Upper lobe of left lung (tissue), 6 donors: ENCODE data around the gene NUDT3. TPM values are rescaled to one million over a fixed set of nuclear protein-coding genes. Genes with fewer than 3 reads are reported as not detected.

ENCODE experiments used
- ATAC-seq, 2 donors: fragments of 200-7000 bp; cut with Tn5 transposase; one replicate each; pipeline ENCODE4 v1.9.1; 2022; ENCODE audit warnings: mild to moderate bottlenecking in 2 of 2, moderate library complexity in 2 of 2; ENCODE audit not compliant: low FRiP score in 2 of 2
- DNase-seq, 2 donors: peaks; one replicate each; pipeline ENCODE4 v3.0.0-alpha.2; 2019 to 2020
- H3K27ac ChIP-seq, 4 donors: fragments of 200-600 bp; sonication (generic); one replicate each; pipeline ENCODE4 v1.5.1; 2016 to 2019
- H3K27me3 ChIP-seq, 4 donors: fragments of 200-600 bp; sonication (generic); one replicate each; pipeline ENCODE4 v1.5.1; 2017 to 2019
- H3K36me3 ChIP-seq, 4 donors: fragments of 200-600 bp; sonication (generic); one replicate each; pipeline ENCODE4 v1.5.1; 2016 to 2019
- H3K4me1 ChIP-seq, 4 donors: fragments of 200-600 bp; sonication (generic); one replicate each; pipeline ENCODE4 v1.5.1; 2018 to 2019
- H3K4me3 ChIP-seq, 4 donors: fragments of 200-600 bp; sonication (generic); one replicate each; pipeline ENCODE4 v1.5.1; 2017 to 2019; ENCODE audit warnings: mild to moderate bottlenecking in 2 of 4, moderate library complexity in 1 of 4
- H3K9me3 ChIP-seq, 4 donors: fragments of 200-600 bp; sonication (generic); one replicate each; pipeline ENCODE4 v1.5.1; 2018 to 2019
- CTCF ChIP-seq, 6 experiments: fragments of 450-650 bp in 4 of 6; fragments of 200-600 bp in 2 of 6; sonication (generic) in 2 of 6; IDR thresholded peaks; one replicate each; pipeline ENCODE4 v1.5.1; 2016 to 2019; ENCODE audit warnings: antibody characterized with exemption in 6 of 6
- EP300 ChIP-seq, 4 donors: sonication (generic); formaldehyde crosslinking; IDR thresholded peaks; one replicate each; pipeline ENCODE4 v1.5.1; 2017; ENCODE audit warnings: antibody characterized with exemption in 4 of 4, control low read depth in 2 of 4
- POLR2A ChIP-seq, 4 donors: fragments of 450-650 bp; IDR thresholded peaks; one replicate each; pipeline ENCODE4 v1.5.1; 2016 to 2017; ENCODE audit warnings: antibody characterized with exemption in 4 of 4, mild to moderate bottlenecking in 2 of 4
- POLR2AphosphoS5 ChIP-seq, 2 donors: sonication (generic); formaldehyde crosslinking; IDR thresholded peaks; one replicate each; pipeline ENCODE4 v1.5.1; 2017; ENCODE audit warnings: antibody characterized with exemption in 2 of 2
- WGBS, 2 donors: methylation state at CpG; one replicate each; pipeline ENCODE4 v1.1.5; 2017 to 2018; 5-methylcytosine and 5-hydroxymethylcytosine counted together
- total RNA-seq, 6 donors: library from RNA; depleted of rRNA in 4 of 6; stranded (reverse); fragments of >200 nt in 4 of 6; gene quantifications; one replicate each; pipeline versions ENCODE4 v1.1.0 to v1.2.1, GENCODE V29; 2016 to 2021
- donor health status: DM: no; HTN: no; CAD: no; lungs with moderate emphysema.
- donor health status: DM: no; HTN: yes; CAD: no; lungs with severe emphysema.

Gene NUDT3
- total RNA-seq, 6 donors from 2014 or later = 15.1 to 32.7 (median 26.0) TPM

- TF ChIP-seq CTCF (IDR thresholded peaks at IDR 0.05) (no peak), POLR2AphosphoS5 (IDR thresholded peaks at IDR 0.05) (no peak), POLR2A (IDR thresholded peaks at IDR 0.05) (no peak), EP300 (IDR thresholded peaks at IDR 0.05) (no peak)
- Histone ChIP-seq H3K27me3 (no peaks in the 10 kb centered on the region), H3K36me3 (peaks cover 0 to 20% (median 5%) of the 10 kb centered on the region in 4 donors), H3K9me3 (no peaks in the 10 kb centered on the region), H3K27ac (no peak overlapping the region), H3K4me3 (no peak overlapping the region), H3K4me1 (peaks cover 28 to 44% (median 39%) of the 10 kb centered on the region in 4 donors)
- WGBS, 2 donors = 86 to 92% methylated on average over 22 of the region's 22 CpGs
- ATAC-seq (no peak), DNase-seq (peak in 1 of 2 donors; percentile 56)
Observed at GRCh38 chr6:34240329-34241248, 151.9 kb downstream of the NUDT3 start.

GRCh38 chr6:34239893-34240292, 152.6 kb downstream of the NUDT3 start:
- no peaks in the 10 kb centered on the region for H3K9me3 ChIP-seq
- H3K36me3 ChIP-seq = peaks cover 0 to 20% (median 5%) of the 10 kb centered on the region in 4 donors
- H3K4me1 ChIP-seq = peaks cover 31 to 49% (median 41%) of the 10 kb centered on the region in 4 donors
- no peak overlapping the region for H3K4me3 ChIP-seq
- no peaks in the 10 kb centered on the region for H3K27me3 ChIP-seq
- H3K27ac ChIP-seq = no peak overlapping the region
- TF ChIP-seq POLR2AphosphoS5 (IDR thresholded peaks at IDR 0.05) = no peak
- TF ChIP-seq EP300 (IDR thresholded peaks at IDR 0.05) = no peak
- TF ChIP-seq POLR2A (IDR thresholded peaks at IDR 0.05) = no peak
- ATAC-seq = no peak
- DNase-seq = no peak
- WGBS, 2 donors = 90 to 100% methylated on average over 2 of the region's 2 CpGs

GRCh38 chr6:34239500-34239825, 153.0 kb downstream of the NUDT3 start:
- no peak for TF ChIP-seq EP300 (IDR thresholded peaks at IDR 0.05)
- Histone ChIP-seq H3K9me3 (no peaks in the 10 kb centered on the region), H3K27me3 (no peaks in the 10 kb centered on the region), H3K4me3 (no peak overlapping the region), H3K27ac (no peak overlapping the region), H3K36me3 (peaks cover 0 to 20% (median 5%) of the 10 kb centered on the region in 4 donors), H3K4me1 (peaks cover 28 to 48% (median 37%) of the 10 kb centered on the region in 4 donors)
- 86 to 95% methylated on average over 3 of the region's 3 CpGs for WGBS, 2 donors
- DNase-seq (no peak), ATAC-seq (no peak)

- H3K4me3 ChIP-seq = peak overlapping the region in 3 of 4 donors; percentile 75 to 89 (median 86)
- TF ChIP-seq POLR2A (IDR thresholded peaks at IDR 0.05) = no peak
- no peak for TF ChIP-seq EP300 (IDR thresholded peaks at IDR 0.05)
- TF ChIP-seq POLR2AphosphoS5 (IDR thresholded peaks at IDR 0.05) = no peak
- TF ChIP-seq CTCF (IDR thresholded peaks at IDR 0.05) = no peak
Observed at GRCh38 chr6:34238585-34239499, 153.6 kb downstream of the NUDT3 start.

GRCh38 chr6:34237722-34238584, 154.5 kb downstream of the NUDT3 start:
- no peak for TF ChIP-seq POLR2A (IDR thresholded peaks at IDR 0.05)
- TF ChIP-seq CTCF (IDR thresholded peaks at IDR 0.05) = peak; percentile 26 to 61 (median 44)
- peak overlapping the region; percentile 59 to 89 (median 80) for H3K4me3 ChIP-seq
- ATAC-seq (no peak), DNase-seq (peak; percentile 53 to 93)
- H3K27me3 ChIP-seq = no peaks in the 10 kb centered on the region
- peaks cover 0 to 20% (median 5%) of the 10 kb centered on the region in 4 donors for H3K36me3 ChIP-seq
- peak overlapping the region; percentile 65 to 94 (median 77) for H3K27ac ChIP-seq
- no peaks in the 10 kb centered on the region for H3K9me3 ChIP-seq
- WGBS, 2 donors = 7 to 15% methylated on average over 20 to 52 of the region's 64 CpGs
- H3K4me1 ChIP-seq = peaks cover 17 to 33% (median 23%) of the 10 kb centered on the region in 4 donors

More at GRCh38 chr6:34238585-34239499, 153.6 kb downstream of the NUDT3 start:
- ATAC-seq (no peak), DNase-seq (no peak)
- H3K27me3 ChIP-seq = no peaks in the 10 kb centered on the region
- peaks cover 22 to 42% (median 31%) of the 10 kb centered on the region in 4 donors for H3K4me1 ChIP-seq
- no peaks in the 10 kb centered on the region for H3K9me3 ChIP-seq
- H3K27ac ChIP-seq = peak overlapping the region in 1 of 4 donors; percentile 94
- peaks cover 0 to 20% (median 5%) of the 10 kb centered on the region in 4 donors for H3K36me3 ChIP-seq
- 81 to 83% methylated on average over 10 to 14 of the region's 14 CpGs for WGBS, 2 donors
